ENCODE data around the gene TMEM200A.

TMEM200A gene

DNA sequence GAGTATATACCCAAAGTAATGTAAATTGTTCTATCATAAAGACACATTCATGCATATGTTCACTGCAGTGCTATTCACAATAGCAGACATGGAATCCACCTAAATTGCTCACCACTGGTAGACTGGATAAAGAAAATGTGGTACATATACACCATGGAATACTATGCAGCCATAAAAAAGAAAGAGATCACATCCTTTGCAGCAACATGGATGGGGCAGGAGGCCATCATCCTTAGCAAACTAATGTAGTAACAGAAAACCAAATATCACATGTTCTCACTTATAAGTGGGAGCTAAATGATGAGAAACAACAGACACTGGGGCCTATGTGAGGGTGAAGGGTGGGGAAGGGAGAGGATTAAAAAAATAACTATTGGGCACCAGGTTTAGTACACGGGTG is 11.5 kb upstream of the TMEM200A start:
- no peak for DNase-seq (ENCODE audit: low read depth)
- no peak overlapping the region for H3K4me3 ChIP-seq (ENCODE audit: low read depth, low read length)
- TF ChIP-seq, protein P1, sequence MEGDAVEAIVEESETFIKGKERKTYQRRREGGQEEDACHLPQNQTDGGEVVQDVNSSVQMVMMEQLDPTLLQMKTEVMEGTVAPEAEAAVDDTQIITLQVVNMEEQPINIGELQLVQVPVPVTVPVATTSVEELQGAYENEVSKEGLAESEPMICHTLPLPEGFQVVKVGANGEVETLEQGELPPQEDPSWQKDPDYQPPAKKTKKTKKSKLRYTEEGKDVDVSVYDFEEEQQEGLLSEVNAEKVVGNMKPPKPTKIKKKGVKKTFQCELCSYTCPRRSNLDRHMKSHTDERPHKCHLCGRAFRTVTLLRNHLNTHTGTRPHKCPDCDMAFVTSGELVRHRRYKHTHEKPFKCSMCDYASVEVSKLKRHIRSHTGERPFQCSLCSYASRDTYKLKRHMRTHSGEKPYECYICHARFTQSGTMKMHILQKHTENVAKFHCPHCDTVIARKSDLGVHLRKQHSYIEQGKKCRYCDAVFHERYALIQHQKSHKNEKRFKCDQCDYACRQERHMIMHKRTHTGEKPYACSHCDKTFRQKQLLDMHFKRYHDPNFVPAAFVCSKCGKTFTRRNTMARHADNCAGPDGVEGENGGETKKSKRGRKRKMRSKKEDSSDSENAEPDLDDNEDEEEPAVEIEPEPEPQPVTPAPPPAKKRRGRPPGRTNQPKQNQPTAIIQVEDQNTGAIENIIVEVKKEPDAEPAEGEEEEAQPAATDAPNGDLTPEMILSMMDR (IDR thresholded peaks at IDR 0.05; ENCODE audit: control insufficient read depth, extremely low read depth, insufficient read depth), result no peak

GRCh38 chr6:130355572-130355971 is 10.2 kb upstream of the TMEM200A start:
- DNase-seq (ENCODE audit: low read depth), result no peak
- TF ChIP-seq, protein P1 (IDR thresholded peaks at IDR 0.05; ENCODE audit: control insufficient read depth, extremely low read depth, insufficient read depth), result no peak
- H3K4me3 ChIP-seq (ENCODE audit: low read depth, low read length), result no peak overlapping the region

DNA sequence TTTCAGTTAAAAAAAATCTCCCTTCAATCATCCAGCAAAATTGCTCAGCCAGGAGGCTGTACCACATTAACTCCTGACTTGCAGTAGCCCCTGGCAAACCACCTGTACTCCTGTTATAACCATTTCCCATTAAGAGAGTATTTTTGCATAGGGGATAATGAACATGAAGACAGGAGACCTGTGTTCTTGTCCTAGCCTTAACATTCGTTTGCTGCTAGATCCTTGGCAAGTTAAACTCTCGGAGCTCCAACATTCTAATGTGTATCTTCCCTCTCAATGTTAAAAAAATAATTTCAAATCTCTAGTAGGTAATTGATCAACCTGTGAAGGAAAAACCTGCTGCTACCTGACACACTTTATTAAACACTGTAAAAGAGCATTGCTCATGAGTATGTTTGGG is 8.4 kb upstream of the TMEM200A start:
- DNase-seq (ENCODE audit: low read depth), result no peak
- TF ChIP-seq, protein P1 (IDR thresholded peaks at IDR 0.05; ENCODE audit: control insufficient read depth, extremely low read depth, insufficient read depth), result no peak
- no peak overlapping the region for H3K4me3 ChIP-seq (ENCODE audit: low read depth, low read length)

GRCh38 chr6:130359736-130360135 is 6.1 kb upstream of the TMEM200A start:
- TF ChIP-seq, protein P1 (IDR thresholded peaks at IDR 0.05; ENCODE audit: control insufficient read depth, extremely low read depth, insufficient read depth), result no peak
- no peak for DNase-seq (ENCODE audit: low read depth)
- H3K4me3 ChIP-seq (ENCODE audit: low read depth, low read length), result no peak overlapping the region

GRCh38 chr6:130362128-130362527 is 3.7 kb upstream of the TMEM200A start:
- peak; percentile 4 for DNase-seq (ENCODE audit: low read depth)
- no peak overlapping the region for H3K4me3 ChIP-seq (ENCODE audit: low read depth, low read length)
- TF ChIP-seq, protein P1 (IDR thresholded peaks at IDR 0.05; ENCODE audit: control insufficient read depth, extremely low read depth, insufficient read depth), result no peak

DNA sequence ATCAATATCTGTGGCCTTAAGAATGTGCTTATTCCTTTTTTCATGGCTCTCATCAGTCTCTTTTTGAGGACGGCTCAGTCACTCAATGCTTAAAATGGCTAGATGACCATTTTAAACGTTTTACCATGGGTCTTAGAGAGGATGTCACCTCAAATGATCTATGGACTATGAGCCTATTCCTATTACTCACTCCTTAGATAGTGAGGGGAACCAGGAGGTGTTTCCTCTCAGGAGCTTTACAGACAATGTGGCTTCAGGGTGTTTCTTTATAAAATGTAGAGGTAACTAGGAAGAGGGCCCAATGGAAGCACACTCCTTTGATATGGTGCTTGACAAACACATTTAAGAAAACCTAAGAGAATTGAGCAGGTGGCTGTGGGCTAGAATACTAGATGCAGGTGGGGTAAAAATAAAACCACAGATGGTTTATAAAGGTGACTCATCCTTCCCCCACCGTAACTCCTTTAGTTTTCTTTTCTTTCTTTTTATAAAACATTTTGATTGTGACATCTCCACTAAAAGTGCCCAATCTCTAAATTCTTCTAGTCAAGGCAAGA is 1.5 kb upstream of the TMEM200A start:
- TF ChIP-seq, protein P1 (IDR thresholded peaks at IDR 0.05; ENCODE audit: control insufficient read depth, extremely low read depth, insufficient read depth), result no peak
- H3K4me3 ChIP-seq (ENCODE audit: low read depth, low read length), result no peak overlapping the region
- no peak for DNase-seq (ENCODE audit: low read depth)
